HepG2 (cell line): ENCODE data around the gene GMEB2. TPM values are rescaled to one million over a fixed set of nuclear protein-coding genes. Genes with fewer than 3 reads are reported as not detected.
A peak's percentile ranks its signal among the peaks of the same experiment; 100 is the strongest.

Experiments used
- BCL3 ChIP-seq: sonication (generic); formaldehyde crosslinking; IDR thresholded peaks from 2 replicates; pipeline ENCODE4 v1.5.1; 2020; ENCODE audit warnings: mild to moderate bottlenecking, missing genetic modification reagents, moderate library complexity
- FOXA1 ChIP-seq, 2 experiments: fragments of 450-650 bp in 1 of 2; sonication (generic) in 1 of 2; formaldehyde crosslinking in 1 of 2; IDR thresholded peaks; 2 replicates each; pipeline versions ENCODE4 v1.4.0 to v1.6.1; 2016 to 2020; ENCODE audit warnings: missing genetic modification reagents in 1 of 2
- GRHL1 ChIP-seq: sonication (generic); formaldehyde crosslinking; conservative IDR thresholded peaks from 2 replicates; pipeline ENCODE4 v1.8.0; 2022; ENCODE audit warnings: missing genetic modification reagents
- KDM2A ChIP-seq: sonication (generic); formaldehyde crosslinking; IDR thresholded peaks from 2 replicates; pipeline ENCODE4 v1.4.0; 2020; ENCODE audit warnings: low read depth, missing genetic modification reagents, borderline replicate concordance
- NFRKB ChIP-seq: fragments of 450-650 bp; IDR thresholded peaks from 2 replicates; pipeline ENCODE4 v1.6.1; 2017
- RBM22 ChIP-seq: fragments of 200-400 bp; formaldehyde crosslinking; optimal IDR thresholded peaks from 2 replicates; pipeline ENCODE3; 2017; ENCODE audit warnings: mild to moderate bottlenecking, low read length, moderate library complexity
- REST ChIP-seq, 2 experiments: IDR thresholded peaks; 2 replicates each; pipeline ENCODE4 v1.6.1; 2011 to 2012; ENCODE audit warnings: low read length in 2 of 2, borderline replicate concordance in 1 of 2, low read depth in 1 of 2, mild to moderate bottlenecking in 1 of 2, moderate library complexity in 1 of 2
- ZNF317 ChIP-seq: sonication (generic); formaldehyde crosslinking; IDR thresholded peaks from 2 replicates; pipeline ENCODE4 v1.5.0; 2020; ENCODE audit warnings: mild to moderate bottlenecking, missing genetic modification reagents
- ZNF326 ChIP-seq: sonication (generic); formaldehyde crosslinking; IDR thresholded peaks from 2 replicates; pipeline ENCODE4 v1.4.0; 2020; ENCODE audit warnings: missing genetic modification reagents, borderline replicate concordance
- polyA plus RNA-seq, 8 experiments: library from polyadenylated mRNA; depleted of rRNA in 3 of 8; stranded (reverse) in 7 of 8; unstranded in 1 of 8; fragments of >200 nt; fragmentation: Illumina TruSeq in 4 of 8; extraction: Trizol in 4 of 8; gene quantifications; 2 replicates each; pipeline versions ENCODE4 v1.2.1 to v1.2.3, GENCODE V29; 2011 to 2016; ENCODE audit warnings: low read depth in 4 of 8, missing spikeins in 1 of 8, mixed read lengths in 1 of 8; ENCODE audit not compliant: insufficient read depth in 1 of 8
- total RNA-seq, 5 experiments: library from RNA; depleted of rRNA; stranded (reverse); fragments of >200 nt; fragmentation: Illumina TruSeq; extraction: Trizol; gene quantifications; 2 replicates each; pipeline ENCODE4 v1.2.3, GENCODE V29; 2016; ENCODE audit warnings: low read depth in 1 of 5
- TF ChIP-seq, protein P1 (sequence below): sonication (generic); formaldehyde crosslinking; IDR thresholded peaks from 2 replicates; pipeline ENCODE4 v1.4.0; 2020; ENCODE audit warnings: mild to moderate bottlenecking, missing genetic modification reagents

GMEB2 gene
- total and polyA plus RNA-seq, 2 of the 13 experiments (the other 11 are each of a cell fraction or from before 2014, with no cell fraction given): 10.6 to 12.4 TPM

- TF ChIP-seq BCL3 (CRISPR knock-in tag): peak; percentile 80; the same call in 1 of the 2 replicates
- peak; percentile 90; the same call in 1 of the 2 replicates for TF ChIP-seq ZNF326 (CRISPR knock-in tag)
- peak; percentile 75 for TF ChIP-seq RBM22
- TF ChIP-seq KDM2A (CRISPR knock-in tag): peak; percentile 98
- peak; percentile 64; the same call in 1 of the 2 replicates for TF ChIP-seq ZNF317 (CRISPR knock-in tag)
- TF ChIP-seq REST (IDR thresholded peaks at IDR 0.05; ENCODE audit: borderline replicate concordance in 1 of 2, low read depth in 1 of 2, low read length in 2 of 2): peak in 1 of 2 experiments; percentile 11; a peak in 1 of 4 replicates
- no peak; the same call in 1 of the 2 replicates for TF ChIP-seq GRHL1
- TF ChIP-seq, protein P1, sequence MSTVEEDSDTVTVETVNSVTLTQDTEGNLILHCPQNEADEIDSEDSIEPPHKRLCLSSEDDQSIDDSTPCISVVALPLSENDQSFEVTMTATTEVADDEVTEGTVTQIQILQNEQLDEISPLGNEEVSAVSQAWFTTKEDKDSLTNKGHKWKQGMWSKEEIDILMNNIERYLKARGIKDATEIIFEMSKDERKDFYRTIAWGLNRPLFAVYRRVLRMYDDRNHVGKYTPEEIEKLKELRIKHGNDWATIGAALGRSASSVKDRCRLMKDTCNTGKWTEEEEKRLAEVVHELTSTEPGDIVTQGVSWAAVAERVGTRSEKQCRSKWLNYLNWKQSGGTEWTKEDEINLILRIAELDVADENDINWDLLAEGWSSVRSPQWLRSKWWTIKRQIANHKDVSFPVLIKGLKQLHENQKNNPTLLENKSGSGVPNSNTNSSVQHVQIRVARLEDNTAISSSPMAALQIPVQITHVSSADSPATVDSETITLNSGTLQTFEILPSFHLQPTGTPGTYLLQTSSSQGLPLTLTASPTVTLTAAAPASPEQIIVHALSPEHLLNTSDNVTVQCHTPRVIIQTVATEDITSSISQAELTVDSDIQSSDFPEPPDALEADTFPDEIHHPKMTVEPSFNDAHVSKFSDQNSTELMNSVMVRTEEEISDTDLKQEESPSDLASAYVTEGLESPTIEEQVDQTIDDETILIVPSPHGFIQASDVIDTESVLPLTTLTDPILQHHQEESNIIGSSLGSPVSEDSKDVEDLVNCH: peak; percentile 73; the same call in 1 of the 2 replicates
- TF ChIP-seq NFRKB: no peak
- no peak for TF ChIP-seq FOXA1 (IDR thresholded peaks at IDR 0.05)
- peak; percentile 23; the same call in 1 of the 2 replicates for TF ChIP-seq FOXA1 (CRISPR knock-in tag; IDR thresholded peaks at IDR 0.05)
Observed at GRCh38 chr20:63627129-63627750, 339 bp upstream of the GMEB2 start (continued).
